G401.6 (cell line): ENCODE data around the gene RXRG.

Experiments used
- FAIRE-seq: peaks from 2 replicates; lab custom pipeline; 2012; peaks lifted over from hg19 to GRCh38; lab: Jason Lieb, UNC

The RXRG gene

DNA sequence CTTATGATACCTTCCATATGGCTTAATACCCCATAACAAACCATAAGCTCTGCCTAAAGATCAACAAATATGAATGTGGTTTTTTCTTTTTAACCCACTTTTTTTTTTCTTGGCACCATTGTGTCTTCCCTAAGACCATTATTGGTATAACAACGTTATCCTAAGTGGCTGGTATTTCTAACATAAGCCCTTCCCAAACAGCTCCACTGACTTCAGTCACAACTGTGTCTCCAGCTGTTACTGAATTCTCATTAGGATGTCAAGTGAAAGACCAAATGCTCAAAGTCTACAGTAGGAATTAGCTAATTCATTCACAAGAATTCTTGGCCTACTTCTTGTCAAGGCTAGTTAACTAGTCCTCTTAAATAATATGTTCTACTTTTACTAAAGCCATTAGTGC lies 4.2 kb upstream of the RXRG start:
- no peak for FAIRE-seq

- FAIRE-seq: no peak
Measured at GRCh38 chr1:165445388-165445787, 462 bp upstream of the RXRG start.

DNA sequence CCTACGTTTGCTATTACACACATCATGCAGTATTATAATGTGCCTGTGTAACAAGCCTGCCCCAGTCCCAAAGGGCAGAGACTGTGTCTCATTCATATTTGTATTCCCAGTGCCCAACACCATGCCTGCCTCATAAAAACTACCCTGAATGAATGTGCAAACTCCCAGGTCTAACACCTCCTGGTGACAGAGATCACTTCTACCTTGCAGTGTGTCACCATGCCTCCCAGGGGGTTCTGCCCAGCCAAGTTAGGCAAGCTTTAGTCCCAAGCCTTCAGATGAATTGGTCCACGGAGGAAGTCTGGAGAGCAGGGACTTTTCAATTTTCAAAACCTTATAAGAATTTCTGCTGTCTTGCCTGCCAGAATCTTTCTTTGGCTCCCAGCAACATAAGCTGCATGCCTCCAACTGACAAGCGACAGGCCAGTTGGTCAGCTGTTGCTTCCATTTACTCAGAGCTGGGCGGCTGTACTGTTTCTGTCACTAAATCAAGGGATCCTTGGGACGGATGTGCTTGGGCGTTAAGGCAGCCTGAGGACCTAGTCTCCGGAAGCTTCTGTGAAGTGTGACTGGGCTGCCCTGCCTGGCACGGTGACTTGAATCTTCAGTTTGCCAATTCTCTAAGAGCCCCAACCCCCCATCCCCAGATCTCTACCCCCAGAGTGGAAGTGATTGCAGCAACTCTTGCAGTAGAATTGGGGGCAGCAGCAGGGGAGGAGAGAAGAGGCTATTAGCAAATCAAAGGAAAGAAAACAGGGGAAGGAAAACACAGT lies 1.2 kb downstream of the RXRG start:
- no peak for FAIRE-seq

GRCh38 chr1:165442653-165443052 lies 2.3 kb downstream of the RXRG start:
- FAIRE-seq: no peak

- no peak for FAIRE-seq
Measured at GRCh38 chr1:165442053-165442452, 2.9 kb downstream of the RXRG start.

DNA sequence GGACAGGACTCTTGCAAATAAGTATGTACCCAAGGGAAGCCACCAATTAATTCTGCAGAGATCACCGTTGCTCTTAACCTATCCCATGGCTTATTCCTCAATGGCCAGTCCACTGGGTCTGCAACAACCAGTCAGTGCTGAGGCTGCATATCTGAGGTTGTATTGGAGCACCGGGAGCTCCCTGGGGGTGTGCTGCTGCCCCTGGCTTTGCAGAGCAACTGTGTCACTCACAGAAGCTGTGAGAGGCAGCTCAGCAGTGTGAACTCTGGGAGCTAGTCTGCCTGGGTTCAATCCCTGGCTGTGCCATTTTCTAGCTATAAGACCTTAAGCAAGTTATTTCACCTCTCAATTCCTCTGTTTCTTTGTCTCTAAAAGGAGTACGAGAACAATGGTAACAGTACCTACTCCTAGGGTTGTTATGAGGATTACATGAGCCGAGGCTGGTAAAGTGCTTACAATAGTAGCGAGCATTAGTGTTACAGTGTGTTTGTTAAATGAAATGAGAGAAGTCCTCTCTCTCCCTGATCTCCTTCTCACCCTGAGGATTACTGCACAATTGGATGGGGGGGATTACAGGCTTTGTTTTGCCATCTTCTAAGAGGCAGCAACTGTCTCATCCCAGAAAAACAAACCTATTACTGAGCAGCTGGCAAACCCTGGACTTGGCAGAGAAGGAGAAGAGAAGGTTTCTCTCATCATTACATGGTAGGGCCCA lies 3.6 kb downstream of the RXRG start:
- FAIRE-seq: no peak

DNA sequence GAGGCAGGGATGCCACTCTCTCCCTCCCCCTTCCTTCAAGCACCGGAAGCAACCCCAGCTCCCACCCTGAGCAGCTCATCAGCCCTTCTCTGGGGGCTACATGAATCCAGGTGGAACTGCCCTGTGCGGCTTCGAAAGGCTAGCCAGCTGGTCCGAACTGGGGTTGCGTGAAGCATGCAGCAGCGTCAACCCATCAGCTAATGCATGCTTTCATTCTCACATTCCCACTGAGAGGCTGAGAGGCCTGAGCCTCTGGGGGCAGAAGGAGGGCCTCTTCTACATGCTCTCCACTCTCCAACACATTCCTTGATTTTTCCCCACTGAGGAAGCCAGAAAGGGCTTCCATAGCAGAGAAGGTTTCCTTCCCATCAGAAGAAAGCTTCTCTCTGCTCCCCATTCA lies 5.6 kb downstream of the RXRG start:
- no peak for FAIRE-seq

DNA sequence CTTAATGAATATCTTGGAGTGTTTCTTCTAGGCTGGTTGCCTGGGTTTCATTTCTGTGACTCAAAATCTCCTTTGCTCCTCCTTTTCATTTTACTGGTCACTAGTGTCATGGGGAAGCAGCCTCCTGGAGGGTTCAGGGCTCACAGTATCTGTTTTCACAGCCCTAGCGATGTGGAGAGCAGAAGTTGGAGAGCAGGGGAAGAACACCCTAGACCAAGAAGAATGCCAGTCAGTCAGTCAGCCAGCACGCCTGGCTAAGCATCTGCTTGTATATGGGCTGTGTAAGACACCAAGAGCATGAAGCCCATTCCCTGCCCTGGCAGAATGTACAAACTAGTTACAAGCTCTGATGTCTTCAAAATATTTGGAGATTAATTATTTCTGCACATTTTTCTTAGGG lies 7.9 kb downstream of the RXRG start:
- no peak for FAIRE-seq

DNA sequence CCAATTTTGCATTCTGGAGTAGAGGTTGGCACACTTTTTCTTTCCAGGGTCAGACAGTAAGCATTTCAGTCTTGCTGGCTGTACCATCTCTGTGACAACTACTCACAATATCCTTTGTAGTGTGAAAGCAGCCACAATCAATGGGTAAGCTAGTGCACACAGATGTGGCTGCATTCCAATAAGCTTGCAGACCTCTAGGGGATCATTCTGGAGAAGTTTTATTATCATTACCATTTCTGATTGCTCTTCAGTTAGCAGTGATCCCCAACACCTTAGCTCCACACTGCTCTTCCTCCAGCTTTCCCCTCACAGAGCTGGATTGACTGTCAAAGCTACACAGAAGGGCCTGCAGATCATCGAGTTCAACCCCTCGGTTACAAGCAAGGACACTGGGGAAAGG lies 9.1 kb downstream of the RXRG start:
- no peak for FAIRE-seq

- FAIRE-seq: no peak
Measured at GRCh38 chr1:165434281-165434680, 10.6 kb downstream of the RXRG start.

DNA sequence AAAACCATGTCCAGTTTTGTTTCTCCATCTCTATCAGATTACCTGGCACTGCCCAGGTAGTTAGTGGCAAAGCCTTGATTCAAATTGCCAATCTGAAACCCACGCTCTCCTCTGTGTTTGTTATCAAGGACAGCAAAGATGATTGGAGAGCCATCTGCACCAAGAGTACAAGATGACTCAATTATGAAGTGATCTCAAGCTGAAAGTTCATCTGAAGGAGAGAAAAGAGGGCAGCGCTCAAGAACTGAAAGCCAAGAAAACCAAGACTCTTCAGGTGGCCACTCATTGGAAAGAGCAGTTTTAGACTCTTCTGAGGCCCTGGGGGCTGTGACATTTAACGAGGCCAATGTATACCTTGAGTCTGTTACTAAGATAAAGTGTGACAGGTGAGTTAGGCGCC lies 13.8 kb downstream of the RXRG start:
- no peak for FAIRE-seq

- FAIRE-seq: no peak
Measured at GRCh38 chr1:165426745-165427144, 18.2 kb downstream of the RXRG start.

DNA sequence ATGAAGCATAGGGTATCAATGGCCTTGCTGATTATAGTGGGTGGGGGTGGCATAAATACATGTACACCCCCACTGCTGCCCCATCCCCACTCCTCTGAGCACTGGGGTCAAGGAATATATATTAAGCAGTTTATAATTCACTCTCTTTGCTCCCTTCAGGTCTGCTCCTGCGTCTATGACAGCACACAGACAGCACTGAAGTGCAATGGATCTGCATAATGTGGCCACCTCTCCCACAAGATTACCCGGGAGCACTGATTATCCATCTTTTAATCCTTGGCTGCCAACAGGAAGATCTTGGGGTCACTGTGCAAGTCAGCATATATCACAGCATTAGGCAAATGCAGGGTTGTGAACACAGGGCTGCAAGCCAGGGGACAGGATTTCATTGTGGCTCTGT lies 19.3 kb downstream of the RXRG start:
- FAIRE-seq: no peak

DNA sequence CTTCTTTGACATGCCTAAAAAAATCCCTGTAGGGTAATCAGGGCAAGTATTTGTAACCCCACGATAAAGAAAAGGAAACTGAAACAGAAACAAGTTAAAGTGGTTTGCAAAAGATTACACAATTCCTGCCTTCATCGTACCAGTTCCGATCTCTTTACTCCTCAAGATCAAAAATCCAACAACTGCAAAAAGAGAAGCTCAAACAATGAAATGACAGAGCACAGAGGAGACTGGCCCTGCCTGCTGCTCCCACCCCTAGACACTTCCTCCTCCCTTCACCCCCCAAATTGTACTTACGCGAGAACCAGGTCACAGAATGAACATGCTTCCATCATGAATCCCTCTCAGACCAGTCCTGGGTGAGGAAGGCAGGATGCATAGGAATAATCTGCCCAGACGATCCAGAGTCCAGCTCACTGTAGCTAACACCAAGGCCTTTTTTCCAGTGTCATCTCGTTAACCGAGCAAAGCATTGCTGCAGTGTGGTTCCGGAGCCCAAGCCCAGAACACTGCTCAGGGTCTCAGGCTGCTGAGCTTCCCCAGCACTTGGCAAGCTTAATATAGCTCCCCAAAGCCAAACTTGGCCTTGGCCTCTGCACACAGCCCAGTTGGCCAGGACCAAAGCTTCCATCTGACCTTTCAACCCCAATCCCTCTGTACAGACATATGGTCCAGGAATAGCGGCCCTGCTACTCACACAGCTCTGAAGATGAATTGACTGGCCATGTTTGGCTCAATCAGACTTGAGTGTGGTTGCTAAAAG lies 20.3 kb downstream of the RXRG start:
- FAIRE-seq: no peak

- FAIRE-seq: no peak
Measured at GRCh38 chr1:165423136-165423535, 21.8 kb downstream of the RXRG start.

- FAIRE-seq: no peak
Measured at GRCh38 chr1:165420655-165421054, 24.3 kb downstream of the RXRG start.

GRCh38 chr1:165419839-165420238 lies 25.1 kb downstream of the RXRG start:
- no peak for FAIRE-seq

GRCh38 chr1:165418195-165418594 lies 26.7 kb downstream of the RXRG start:
- FAIRE-seq: no peak

- no peak for FAIRE-seq
Measured at GRCh38 chr1:165416876-165417275, 28.1 kb downstream of the RXRG start.

DNA sequence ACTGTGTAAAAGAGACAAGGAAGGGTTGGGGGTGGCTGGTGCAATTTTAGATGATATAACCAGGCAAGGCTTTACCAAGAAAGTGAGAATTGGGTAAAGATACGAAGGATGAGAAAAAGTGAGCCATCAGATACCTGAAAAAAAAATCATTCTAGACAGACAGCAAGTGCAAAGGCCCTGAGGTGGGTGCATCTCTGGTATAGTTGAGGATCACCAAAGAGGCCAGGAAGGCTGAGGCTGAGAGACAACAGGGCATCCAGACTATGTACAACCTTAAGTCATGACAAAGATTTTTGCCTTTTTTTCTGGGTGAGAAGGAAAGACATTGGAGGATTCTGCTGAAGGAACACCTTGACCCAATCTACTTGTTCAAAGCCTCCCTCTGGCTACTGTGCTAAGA lies 29.9 kb downstream of the RXRG start:
- FAIRE-seq: no peak

DNA sequence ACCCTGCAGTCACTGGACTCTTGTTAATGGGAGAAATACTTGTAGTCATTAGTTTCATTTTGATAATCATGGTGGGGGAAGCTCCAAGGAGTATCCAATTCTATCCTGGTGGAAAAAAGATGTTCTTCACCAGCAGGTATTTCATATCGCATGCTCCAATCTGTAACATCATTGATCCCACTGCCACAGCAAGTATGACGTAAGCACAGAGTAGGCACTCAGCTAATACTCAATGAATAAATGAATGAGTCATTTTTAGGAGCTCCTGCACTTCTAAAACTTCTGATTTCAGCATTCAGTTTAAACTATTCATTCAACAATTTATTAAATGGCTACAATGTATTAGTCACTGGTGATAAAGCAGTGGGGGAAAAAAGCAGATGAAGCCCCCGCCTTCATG lies 30.3 kb downstream of the RXRG start:
- no peak for FAIRE-seq

DNA sequence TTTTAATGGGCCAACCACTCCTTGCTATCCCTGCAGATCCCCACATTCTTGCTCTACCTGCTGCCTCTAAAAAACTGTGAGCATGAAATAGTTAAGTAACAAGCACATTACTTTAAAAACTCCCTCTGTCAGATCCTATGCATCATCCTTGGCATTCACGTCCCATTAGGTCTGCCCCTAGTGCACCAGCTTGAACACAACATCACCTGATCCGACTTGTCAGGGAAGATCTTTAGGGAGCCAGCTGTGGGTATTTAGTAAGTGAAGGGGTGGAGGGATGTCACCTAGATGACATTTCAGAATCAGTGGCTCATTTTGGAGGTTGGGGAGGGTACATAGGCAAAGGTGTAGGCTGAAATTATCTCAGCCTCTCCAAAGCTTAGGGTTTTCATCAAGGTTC lies 33.5 kb downstream of the RXRG start:
- FAIRE-seq: no peak

GRCh38 chr1:165409657-165410358 lies 35.1 kb downstream of the RXRG start:
- no peak for FAIRE-seq
